ENCODE data around the gene KIF14.

- TF ChIP-seq CTCF (IDR thresholded peaks at IDR 0.05) (no peak), EZH2 (IDR thresholded peaks at IDR 0.05) (no peak), EZH2phosphoT487 (IDR thresholded peaks at IDR 0.05) (no peak)
These were observed 26.0 kb upstream of the KIF14 start for GRCh38 chr1:200646515-200646914.

Data from neural progenitor cell (in vitro differentiated cells).